Osteoblast (primary cell): ENCODE measurements around the gene SNCB. TPM values are rescaled to one million over a fixed set of nuclear protein-coding genes. Genes with fewer than 3 reads are reported as not detected.

Experiments used
- DNase-seq: peaks from one replicate; pipeline ENCODE4 v3.0.0; 2011; ENCODE audit warnings: low spot score, mixed read lengths; ENCODE audit not compliant: insufficient read length; ENCODE audit errors: missing footprints
- H2AFZ ChIP-seq: 2 replicates; pipeline ENCODE4 v1.6.0; 2011; ENCODE audit warnings: mild to moderate bottlenecking, low read length
- H3K27ac ChIP-seq: 2 replicates; pipeline ENCODE4 v1.5.1; 2011; ENCODE audit warnings: mild to moderate bottlenecking, low read depth, low read length, moderate library complexity
- H3K27me3 ChIP-seq: 2 replicates; pipeline ENCODE4 v1.6.0; 2012; ENCODE audit warnings: mild to moderate bottlenecking, control low read depth, inconsistent platforms, low read length, moderate library complexity; ENCODE audit not compliant: insufficient read depth
- H3K36me3 ChIP-seq: 2 replicates; pipeline ENCODE4 v1.5.1; 2011; ENCODE audit warnings: mild to moderate bottlenecking, low read length, control low read depth, moderate library complexity; ENCODE audit not compliant: insufficient read depth
- H3K4me1 ChIP-seq: 2 replicates; pipeline ENCODE4 v1.5.1; 2011; ENCODE audit warnings: mild to moderate bottlenecking, low read length, control low read depth, moderate library complexity; ENCODE audit not compliant: insufficient read depth
- H3K4me2 ChIP-seq: 2 replicates; pipeline ENCODE4 v1.6.0; 2011; ENCODE audit warnings: mild to moderate bottlenecking, low read length; ENCODE audit not compliant: insufficient read depth
- H3K4me3 ChIP-seq: fragments of 200-600 bp; sonication (generic); 3 replicates; pipeline ENCODE4 v1.5.1; 2012; ENCODE audit warnings: mild to moderate bottlenecking, low read length, inconsistent platforms; ENCODE audit not compliant: insufficient read depth
- H3K79me2 ChIP-seq: 2 replicates; pipeline ENCODE4 v1.6.0; 2012; ENCODE audit warnings: mild to moderate bottlenecking, low read length, control low read depth, inconsistent platforms; ENCODE audit not compliant: insufficient read depth
- H3K9me3 ChIP-seq: 2 replicates; pipeline ENCODE4 v1.5.1; 2011; ENCODE audit warnings: low read depth, low read length, control low read depth
- H4K20me1 ChIP-seq: 2 replicates; pipeline ENCODE4 v1.6.0; 2012; ENCODE audit warnings: mild to moderate bottlenecking, low read length, control low read depth; ENCODE audit not compliant: insufficient read depth
- total RNA-seq: library from RNA; depleted of rRNA; stranded (reverse); fragments of >200 nt; gene quantifications from 2 replicates; pipeline ENCODE4 v1.2.3, GENCODE V29; 2012
- TF ChIP-seq, protein P1 (sequence below): IDR thresholded peaks from 2 replicates; pipeline ENCODE4 v1.5.1; 2011; ENCODE audit warnings: mild to moderate bottlenecking, low read depth, low read length, moderate library complexity; ENCODE audit errors: extremely low read depth

The SNCB gene
- total RNA-seq, 1 donor, result not detected

GRCh38 chr5:176642675-176643490 lies 12.5 kb upstream of the SNCB start:
- DNase-seq, result no peak
- H3K4me3 ChIP-seq, result no peak overlapping the region
- H3K4me2 ChIP-seq, result no peak overlapping the region
- H4K20me1 ChIP-seq, result no peaks in the 10 kb centered on the region
- TF ChIP-seq, protein P1, sequence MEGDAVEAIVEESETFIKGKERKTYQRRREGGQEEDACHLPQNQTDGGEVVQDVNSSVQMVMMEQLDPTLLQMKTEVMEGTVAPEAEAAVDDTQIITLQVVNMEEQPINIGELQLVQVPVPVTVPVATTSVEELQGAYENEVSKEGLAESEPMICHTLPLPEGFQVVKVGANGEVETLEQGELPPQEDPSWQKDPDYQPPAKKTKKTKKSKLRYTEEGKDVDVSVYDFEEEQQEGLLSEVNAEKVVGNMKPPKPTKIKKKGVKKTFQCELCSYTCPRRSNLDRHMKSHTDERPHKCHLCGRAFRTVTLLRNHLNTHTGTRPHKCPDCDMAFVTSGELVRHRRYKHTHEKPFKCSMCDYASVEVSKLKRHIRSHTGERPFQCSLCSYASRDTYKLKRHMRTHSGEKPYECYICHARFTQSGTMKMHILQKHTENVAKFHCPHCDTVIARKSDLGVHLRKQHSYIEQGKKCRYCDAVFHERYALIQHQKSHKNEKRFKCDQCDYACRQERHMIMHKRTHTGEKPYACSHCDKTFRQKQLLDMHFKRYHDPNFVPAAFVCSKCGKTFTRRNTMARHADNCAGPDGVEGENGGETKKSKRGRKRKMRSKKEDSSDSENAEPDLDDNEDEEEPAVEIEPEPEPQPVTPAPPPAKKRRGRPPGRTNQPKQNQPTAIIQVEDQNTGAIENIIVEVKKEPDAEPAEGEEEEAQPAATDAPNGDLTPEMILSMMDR, result no peak
- no peak overlapping the region for H2AFZ ChIP-seq
- H3K27ac ChIP-seq, result no peak overlapping the region
- peaks cover 5% of the 10 kb centered on the region for H3K79me2 ChIP-seq
- peaks cover 6% of the 10 kb centered on the region for H3K4me1 ChIP-seq
- H3K36me3 ChIP-seq, result no peaks in the 10 kb centered on the region
- H3K27me3 ChIP-seq, result peaks cover 6% of the 10 kb centered on the region
- H3K9me3 ChIP-seq, result no peaks in the 10 kb centered on the region

- H3K79me2 ChIP-seq, result no peaks in the 10 kb centered on the region
- H3K27me3 ChIP-seq, result peaks cover 15% of the 10 kb centered on the region
- H3K4me1 ChIP-seq, result no peaks in the 10 kb centered on the region
- no peak overlapping the region for H2AFZ ChIP-seq
- TF ChIP-seq, protein P1, result no peak
- no peak overlapping the region for H3K4me3 ChIP-seq
- H3K36me3 ChIP-seq, result no peaks in the 10 kb centered on the region
- H3K27ac ChIP-seq, result no peak overlapping the region
- H3K4me2 ChIP-seq, result no peak overlapping the region
- no peaks in the 10 kb centered on the region for H4K20me1 ChIP-seq
- no peak for DNase-seq
- no peaks in the 10 kb centered on the region for H3K9me3 ChIP-seq
These were observed 10.3 kb upstream of the SNCB start for GRCh38 chr5:176640616-176641015.

DNA sequence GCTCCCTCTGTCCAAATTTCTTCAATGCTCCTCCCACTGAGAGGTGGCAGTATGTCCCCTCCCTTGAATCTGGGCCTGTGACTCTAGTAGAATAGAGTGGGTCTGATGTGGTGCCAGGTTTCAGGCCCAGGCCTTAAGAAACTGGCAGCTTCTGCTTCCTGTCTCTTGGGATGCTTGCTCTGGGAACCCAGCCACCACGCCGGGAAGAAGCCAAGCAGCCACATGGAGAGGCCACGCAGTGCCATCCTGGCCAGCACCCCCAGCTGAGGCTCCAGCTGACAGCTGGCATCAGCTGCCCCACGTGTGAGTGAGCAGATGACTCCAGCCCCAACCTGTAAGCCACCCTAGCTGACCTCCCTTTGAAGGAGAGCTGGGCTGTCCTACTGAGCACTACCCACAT lies 9.6 kb upstream of the SNCB start:
- no peaks in the 10 kb centered on the region for H3K9me3 ChIP-seq
- H3K4me3 ChIP-seq, result no peak overlapping the region
- no peaks in the 10 kb centered on the region for H3K36me3 ChIP-seq
- H3K79me2 ChIP-seq, result no peaks in the 10 kb centered on the region
- TF ChIP-seq, protein P1, result no peak
- H3K4me1 ChIP-seq, result no peaks in the 10 kb centered on the region
- H3K4me2 ChIP-seq, result no peak overlapping the region
- no peak overlapping the region for H3K27ac ChIP-seq
- DNase-seq, result no peak
- no peaks in the 10 kb centered on the region for H4K20me1 ChIP-seq
- peaks cover 22% of the 10 kb centered on the region for H3K27me3 ChIP-seq
- no peak overlapping the region for H2AFZ ChIP-seq

DNA sequence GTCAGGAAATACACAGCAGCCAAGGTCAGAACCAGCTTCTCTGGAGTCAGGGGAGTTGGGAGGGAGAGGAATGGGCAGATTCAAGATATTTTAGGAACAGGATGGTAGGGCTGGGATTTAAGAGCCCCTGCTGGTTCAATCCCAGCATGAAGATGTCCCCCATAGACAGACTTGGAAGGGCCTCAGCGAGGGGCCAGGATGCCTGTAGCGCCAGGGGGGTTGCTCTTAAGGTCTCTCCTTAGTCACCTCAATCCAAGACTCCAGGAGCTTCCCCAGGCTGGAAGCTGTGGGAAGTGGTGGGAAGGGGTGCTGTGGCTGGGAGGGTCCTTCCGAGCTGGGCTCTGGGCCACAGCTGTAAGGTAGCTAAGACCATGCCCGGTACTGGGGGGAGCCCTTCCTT lies 8.9 kb upstream of the SNCB start:
- H3K4me2 ChIP-seq, result no peak overlapping the region
- TF ChIP-seq, protein P1, result no peak
- DNase-seq, result no peak
- no peak overlapping the region for H3K27ac ChIP-seq
- no peaks in the 10 kb centered on the region for H3K9me3 ChIP-seq
- H3K27me3 ChIP-seq, result peaks cover 26% of the 10 kb centered on the region
- H2AFZ ChIP-seq, result no peak overlapping the region
- no peak overlapping the region for H3K4me3 ChIP-seq
- H4K20me1 ChIP-seq, result no peaks in the 10 kb centered on the region
- H3K36me3 ChIP-seq, result no peaks in the 10 kb centered on the region
- no peaks in the 10 kb centered on the region for H3K79me2 ChIP-seq
- no peaks in the 10 kb centered on the region for H3K4me1 ChIP-seq
